ENCODE measurements around the gene SH3GL3. TPM values are rescaled to one million over a fixed set of nuclear protein-coding genes. Genes with fewer than 3 reads are reported as not detected.

Gene SH3GL3
- total RNA-seq: 0.32 TPM in 1 of 2 replicates, not detected in the other

GRCh38 chr15:83446904-83447709 lies at the start of gene SH3GL3:
SH3GL3 (plus strand) TSS chr15:83447341; CDS start chr15:83447534, 193 bp downstream.

GRCh38 chr15:83653639-83654378 lies 206.7 kb downstream of the SH3GL3 start, which contains the start of gene ADAMTSL3:
ADAMTSL3 (plus strand) TSS chr15:83654123; CDS start chr15:83655762, 1,639 bp downstream.

Other genes with a start within 250 kb of the SH3GL3 start
- 14.6 and 15.2 TPM in 2 replicates for gene HDGFL3, start 239.5 kb upstream of the SH3GL3 start, total RNA-seq
- gene BNC1, start 162.7 kb upstream of the SH3GL3 start, total RNA-seq: 1.1 and 2.6 TPM in 2 replicates
- 3.9 and 7.2 TPM in 2 replicates for gene ADAMTSL3, start 206.8 kb downstream of the SH3GL3 start, total RNA-seq